GM19023 (cell line): ENCODE data around the gene MAP3K3.
A peak's percentile ranks its signal among the peaks of the same experiment; 100 is the strongest.
"Not testable (repeated sequence)": the region's sequence is repeated elsewhere in the genome, so short reads cannot be mapped to it uniquely, and the experiment has no call there.

ENCODE experiments used
- ATAC-seq: cut with Tn5 transposase; IDR thresholded peaks from one replicate; pipeline ENCODE4 v1.9.1; 2021; ENCODE audit warnings: mild to moderate bottlenecking, moderate library complexity; ENCODE audit not compliant: unreplicated experiment

MAP3K3 gene

DNA sequence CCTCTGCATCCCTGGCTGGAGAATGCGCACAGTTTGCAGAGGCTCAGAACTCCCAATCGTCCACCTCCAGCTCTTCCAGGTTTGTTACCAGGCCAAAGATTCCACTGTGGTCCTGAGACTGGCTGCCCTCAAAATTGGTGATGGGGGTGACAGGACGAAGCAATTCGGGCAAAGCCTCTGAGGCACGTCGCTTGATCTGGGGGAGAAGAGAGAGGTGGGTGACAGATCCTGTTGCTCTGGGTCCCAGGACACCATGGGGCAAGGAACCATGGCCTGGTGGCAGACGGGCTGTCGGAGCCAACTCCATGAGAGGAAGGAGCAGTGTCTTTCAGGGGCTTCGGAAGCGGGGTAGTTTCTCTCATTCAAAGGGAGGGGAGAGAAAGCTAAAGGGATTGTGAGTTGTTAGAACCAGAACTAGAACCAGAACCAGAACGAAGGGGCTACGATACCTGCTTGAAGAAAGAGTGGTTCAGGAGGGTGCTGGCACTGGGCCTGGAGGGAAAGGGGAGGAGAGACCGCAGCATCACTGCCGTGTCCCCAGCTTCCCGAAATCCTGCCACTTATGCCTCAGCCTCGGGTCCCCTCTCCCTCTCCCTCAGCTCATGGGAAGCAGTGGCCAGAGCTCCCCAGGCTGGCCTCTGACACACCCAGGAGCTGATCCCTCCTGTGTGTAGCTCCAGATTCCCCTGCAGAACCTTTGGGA is 81.5 kb downstream of the MAP3K3 start:
- ATAC-seq = no peak

- ATAC-seq = no peak
Measured at GRCh38 chr17:63704259-63704576, 82.0 kb downstream of the MAP3K3 start.

DNA sequence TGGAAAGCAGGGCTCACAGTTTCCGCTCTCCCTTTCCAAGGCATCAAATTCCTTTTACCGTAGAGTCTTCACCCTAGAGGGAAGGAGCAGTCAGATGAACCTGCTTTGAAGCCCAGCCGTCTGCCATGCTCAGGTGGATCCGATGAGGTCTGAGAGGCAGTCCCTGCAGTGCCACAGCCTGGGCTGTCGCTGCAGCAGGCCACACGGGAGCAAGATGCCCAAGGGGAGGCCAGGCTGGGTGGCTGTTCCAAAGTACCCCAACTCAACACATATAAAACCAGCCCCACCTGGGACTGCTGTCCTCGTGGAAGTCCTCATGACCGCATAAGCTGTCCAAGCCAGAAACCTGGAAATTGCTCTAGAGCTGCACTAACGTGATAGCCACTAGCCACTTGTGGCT is 82.6 kb downstream of the MAP3K3 start:
- no peak for ATAC-seq

GRCh38 chr17:63705657-63706056 is 83.4 kb downstream of the MAP3K3 start:
- no peak for ATAC-seq

DNA sequence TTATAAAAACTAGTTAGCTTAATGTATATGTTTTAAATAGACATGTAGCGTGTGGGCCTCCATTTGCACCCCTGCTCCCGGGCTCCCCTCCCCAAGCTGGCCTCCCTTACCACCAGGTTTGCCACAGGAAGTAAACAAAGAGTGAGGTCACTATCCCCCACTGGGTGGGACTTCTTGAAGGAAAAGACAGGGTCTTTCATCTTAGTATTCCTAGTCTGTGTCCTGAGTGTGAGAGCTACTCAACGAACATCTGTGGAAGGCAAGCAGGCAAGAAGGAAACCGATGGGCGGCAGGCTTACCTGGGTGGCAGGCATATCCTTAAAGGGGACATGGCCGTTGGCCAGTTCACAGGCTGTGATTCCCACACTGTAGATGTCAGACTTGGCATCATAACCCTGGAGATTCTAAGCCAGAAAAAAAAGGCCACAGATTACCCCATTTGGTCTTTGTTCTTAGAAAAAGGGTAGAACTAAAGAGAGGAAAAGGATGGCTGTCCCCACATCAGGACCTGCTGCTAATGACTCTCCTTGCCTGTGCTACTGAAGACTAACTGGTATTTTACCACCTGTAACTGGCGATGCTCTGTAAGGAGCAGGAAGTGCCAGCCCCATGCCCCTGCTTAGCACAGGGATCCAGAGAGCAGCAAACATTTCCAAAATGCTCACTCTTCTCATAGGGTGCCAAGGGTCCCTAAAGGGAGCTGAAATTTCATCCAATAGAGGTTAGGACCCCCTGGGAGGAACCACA is 84.3 kb downstream of the MAP3K3 start:
- ATAC-seq = no peak

DNA sequence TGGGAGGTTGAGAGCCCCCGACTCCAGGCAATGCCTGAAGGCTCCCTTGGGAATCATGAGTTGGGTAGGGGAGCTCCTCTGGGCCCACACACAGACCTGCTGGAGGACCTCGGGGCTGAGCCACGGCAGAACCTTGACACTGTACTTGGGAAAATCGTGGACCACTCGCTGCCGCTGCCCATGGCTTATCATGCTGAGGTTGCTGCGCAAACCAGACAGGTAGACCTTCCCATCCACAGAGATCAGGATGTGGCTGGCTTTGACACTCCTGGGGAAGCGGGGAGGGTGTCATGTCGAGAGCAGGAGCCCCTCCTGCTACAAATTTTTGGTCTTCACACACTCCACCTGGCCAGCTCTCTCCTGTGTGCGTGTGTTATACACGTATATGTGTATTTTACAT is 84.9 kb downstream of the MAP3K3 start:
- no peak for ATAC-seq

DNA sequence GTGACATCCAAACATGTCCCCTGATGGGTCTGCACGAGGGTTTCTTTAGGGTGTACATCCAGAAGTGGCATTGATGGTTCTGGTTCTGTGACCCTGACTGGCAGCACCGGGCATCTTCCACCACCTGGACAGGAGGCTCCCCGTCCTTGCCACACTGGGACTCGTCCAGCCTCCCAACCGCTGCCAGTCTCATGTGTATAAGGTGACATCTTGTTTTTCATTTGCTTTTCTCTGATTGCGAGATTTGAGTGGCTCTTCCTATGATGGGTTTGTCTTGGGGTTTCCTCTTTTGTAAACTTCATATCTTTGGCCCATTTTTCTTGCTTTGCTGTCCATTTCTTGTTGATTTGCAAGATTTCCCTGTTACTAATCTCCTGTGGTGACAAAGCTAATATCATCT is 86.9 kb downstream of the MAP3K3 start:
- ATAC-seq = no peak

DNA sequence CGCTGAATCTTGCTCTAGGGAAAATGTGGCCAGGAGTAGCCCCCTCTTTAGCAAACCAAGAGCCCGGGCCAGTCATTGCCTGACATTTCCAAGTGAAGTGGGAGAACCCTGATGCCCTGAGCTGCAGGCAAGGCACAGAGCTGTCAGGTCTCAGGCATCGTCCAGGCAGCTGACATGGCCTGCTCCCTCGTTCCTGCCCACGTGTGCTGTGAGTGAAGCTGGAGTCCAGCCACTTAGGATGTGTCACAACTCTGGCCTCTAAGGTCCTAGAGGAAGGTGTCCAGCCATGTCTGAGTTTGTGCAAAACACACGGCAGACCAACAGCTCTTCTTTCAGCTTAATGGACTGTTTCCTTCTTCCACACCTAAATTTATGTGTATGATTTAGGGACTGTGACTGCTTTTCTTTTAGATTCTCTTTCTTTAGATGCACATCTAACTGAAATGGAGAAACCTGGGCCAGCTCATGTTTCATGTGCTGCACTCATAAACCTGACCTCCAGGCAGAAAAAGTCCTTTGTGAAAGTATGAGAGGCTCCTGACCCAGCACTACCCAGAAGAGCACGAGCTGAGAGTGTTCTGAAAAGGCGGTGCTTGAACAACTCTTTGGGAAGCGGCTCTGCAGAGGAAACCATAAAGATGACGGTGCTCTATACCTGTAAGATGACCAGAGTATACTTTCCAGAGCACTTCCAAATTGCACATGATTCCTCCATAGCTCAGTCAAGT is 92.5 kb downstream of the MAP3K3 start:
- no peak for ATAC-seq

DNA sequence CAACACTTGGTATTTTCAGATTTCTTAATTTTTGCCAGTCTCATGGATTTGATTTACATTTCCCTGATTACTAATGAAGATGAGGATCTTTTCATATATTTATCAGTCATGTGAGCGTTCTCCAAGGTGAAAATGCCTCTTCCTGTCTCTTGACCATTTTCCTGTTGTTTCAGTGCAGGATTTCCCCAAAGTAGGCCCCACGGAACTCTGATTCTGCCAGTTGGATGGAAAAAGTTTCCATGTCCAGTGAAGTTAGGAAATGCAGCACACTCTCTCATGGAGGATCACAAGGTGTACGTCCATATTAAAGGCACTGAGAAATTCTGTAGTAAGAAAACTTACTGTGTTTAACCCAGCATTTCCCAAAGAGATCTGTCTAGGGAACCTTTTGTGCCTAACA is 94.2 kb downstream of the MAP3K3 start:
- ATAC-seq = no peak

DNA sequence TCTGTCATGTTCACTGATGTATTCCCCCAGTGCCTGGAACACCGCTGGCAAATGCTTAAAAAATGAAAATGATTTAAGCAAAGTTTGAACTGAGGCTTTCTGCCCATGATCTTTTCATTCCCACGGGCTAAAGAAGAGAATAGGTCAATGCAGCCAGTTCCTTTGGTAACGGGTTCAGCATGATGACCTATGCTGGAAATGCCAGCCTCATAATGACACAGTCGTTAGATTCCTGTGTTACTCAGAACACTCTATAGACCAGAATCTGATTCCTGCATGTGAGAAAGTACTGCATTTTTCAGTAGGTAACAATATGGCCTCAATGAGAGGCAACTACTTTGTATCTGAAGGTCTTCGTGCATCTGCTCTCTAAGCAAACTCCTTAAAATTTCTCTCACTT is 96.8 kb downstream of the MAP3K3 start:
- no peak for ATAC-seq

- ATAC-seq = not testable (repeated sequence)
Measured at GRCh38 chr17:63720194-63720593, 98.0 kb downstream of the MAP3K3 start.

- ATAC-seq = no peak
Measured at GRCh38 chr17:63722403-63722802, 100.2 kb downstream of the MAP3K3 start.

DNA sequence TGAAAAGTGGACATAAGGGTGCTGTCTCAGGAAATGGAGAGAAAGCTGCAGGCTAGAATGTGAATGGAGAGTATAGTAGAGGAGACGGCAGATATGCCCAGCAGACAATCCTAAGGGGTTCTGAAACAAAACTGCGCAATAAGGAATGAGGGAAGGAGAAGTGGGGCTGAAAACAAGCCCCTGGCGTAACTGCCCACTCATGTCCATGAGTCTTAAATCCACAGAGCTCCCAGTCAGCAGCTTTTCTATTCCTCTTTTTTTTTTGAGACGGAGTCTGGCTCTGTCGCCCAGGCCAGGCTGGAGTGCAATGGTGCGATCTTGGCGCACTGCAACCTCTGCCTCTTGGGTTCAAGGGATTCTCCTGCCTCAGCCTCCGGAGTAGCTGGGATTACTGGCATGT is 113.5 kb downstream of the MAP3K3 start:
- ATAC-seq = no peak

- ATAC-seq = no peak
Measured at GRCh38 chr17:63740464-63741142, 118.4 kb downstream of the MAP3K3 start.

DNA sequence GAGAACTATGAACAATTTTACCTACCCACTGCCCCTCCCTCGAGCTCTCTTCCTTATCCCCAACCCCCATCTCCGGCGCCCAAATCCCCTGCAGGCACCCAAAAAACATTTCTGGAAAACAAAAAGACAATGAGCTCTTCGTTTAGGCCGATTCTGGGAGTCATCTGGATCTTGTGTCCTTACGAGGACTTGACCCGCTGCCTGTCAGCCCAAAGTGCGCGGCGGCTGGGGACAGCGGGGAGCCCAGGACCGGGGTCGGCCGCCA is 118.9 kb downstream of the MAP3K3 start:
- ATAC-seq = peak; percentile 26

DNA sequence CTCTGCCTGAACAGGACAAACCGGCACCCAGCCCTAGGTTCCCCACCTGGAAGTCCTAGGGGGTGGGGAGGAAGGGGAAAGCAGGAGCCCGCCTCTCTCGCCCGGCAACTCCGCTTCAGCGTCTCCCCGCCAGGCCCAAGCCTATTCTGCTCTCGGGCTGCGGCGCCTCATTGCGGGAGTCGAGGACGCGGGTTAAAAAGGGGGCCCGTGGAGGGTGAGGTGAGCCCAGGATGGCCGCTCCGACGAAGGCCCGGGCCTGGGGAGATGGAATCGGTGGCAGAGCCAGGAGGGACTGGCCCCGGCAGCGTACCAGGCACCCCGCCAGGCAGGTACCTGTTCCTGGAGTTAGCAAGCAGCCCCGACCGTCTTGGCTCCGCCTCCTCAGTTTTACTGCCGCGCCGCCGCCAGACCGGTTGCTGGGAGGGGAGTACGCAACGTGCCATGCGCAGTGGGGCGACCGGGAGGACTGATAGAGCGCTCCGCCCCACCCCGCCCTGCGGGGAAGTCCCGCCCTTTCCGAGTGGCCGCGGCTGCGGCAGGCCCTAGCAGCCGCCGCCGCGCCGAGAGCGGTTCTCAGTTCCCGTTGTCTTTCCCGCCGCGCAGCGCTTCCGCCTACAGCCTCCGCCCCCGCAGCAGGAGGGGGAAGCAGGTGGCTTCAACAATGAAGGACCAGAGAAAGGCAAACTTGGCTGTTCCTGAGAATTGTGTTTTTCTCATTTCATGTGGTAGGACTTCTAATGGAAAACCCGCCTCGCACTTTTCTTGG is 119.4 kb downstream of the MAP3K3 start, which contains the start of gene STRADA:
TSS of gene STRADA (minus strand) at position 392 of the 766 bp plus-strand sequence. CDS start 13,430 bp downstream, outside the sequence.
- peak; percentile 85 for ATAC-seq
